NT2/D1 (cell line): ENCODE data around the gene TMEM131.

Experiments used
- DNase-seq: peaks from one replicate; pipeline ENCODE4 v3.0.0-alpha.2; 2011; ENCODE audit warnings: low read depth, low spot score
- H3K27me3 ChIP-seq: 2 replicates; pipeline ENCODE4 v1.6.0; 2011; ENCODE audit warnings: mild to moderate bottlenecking; ENCODE audit not compliant: insufficient read length, insufficient read depth
- H3K36me3 ChIP-seq: 2 replicates; pipeline ENCODE4 v1.6.1; 2011; ENCODE audit warnings: mild to moderate bottlenecking, low read length, mixed read lengths; ENCODE audit not compliant: insufficient read depth, insufficient read length
- H3K4me1 ChIP-seq: 2 replicates; pipeline ENCODE4 v1.5.1; 2011; ENCODE audit not compliant: insufficient read depth, insufficient read length
- H3K4me3 ChIP-seq: 2 replicates; pipeline ENCODE4 v1.5.1; 2011; ENCODE audit warnings: low read depth; ENCODE audit not compliant: insufficient read length
- H3K9ac ChIP-seq: 2 replicates; pipeline ENCODE4 v1.6.0; 2011; ENCODE audit warnings: low read depth; ENCODE audit not compliant: insufficient read length
- H3K9me3 ChIP-seq: 2 replicates; pipeline ENCODE4 v1.5.1; 2011; ENCODE audit warnings: mild to moderate bottlenecking, low read length; ENCODE audit not compliant: insufficient read depth
- SUZ12 ChIP-seq: IDR thresholded peaks from 2 replicates; pipeline ENCODE4 v1.6.1; 2011; ENCODE audit not compliant: insufficient read length, insufficient read depth; ENCODE audit errors: extremely low read depth
- YY1 ChIP-seq: IDR thresholded peaks from 2 replicates; pipeline ENCODE4 v1.6.1; 2011; ENCODE audit not compliant: insufficient read length, insufficient read depth
- ZNF274 ChIP-seq: IDR thresholded peaks from 2 replicates; pipeline ENCODE4 v1.6.1; 2011; ENCODE audit warnings: mild to moderate bottlenecking, low read depth, low read length

Gene TMEM131

DNA sequence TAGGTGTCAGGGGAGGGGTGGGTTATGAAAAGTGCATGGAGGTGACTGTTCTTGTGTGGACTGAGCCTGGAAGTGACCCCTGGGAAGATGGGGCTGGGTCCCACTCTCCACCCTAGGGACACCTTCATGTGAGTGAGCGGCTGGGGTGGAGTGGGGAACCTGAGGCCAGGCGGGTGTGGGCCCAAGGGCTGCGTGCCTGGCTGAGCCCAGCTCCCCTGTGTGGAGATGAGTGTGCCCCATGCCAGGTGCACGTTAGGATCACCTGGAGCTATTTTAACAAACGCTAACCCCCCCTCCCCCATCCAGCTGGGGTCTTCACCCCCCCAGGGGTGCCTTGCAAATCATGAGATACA lies 255.9 kb downstream of the TMEM131 start:
- no peak for TF ChIP-seq ZNF274
- Histone ChIP-seq H3K9ac (no peak overlapping the region), H3K4me1 (peaks cover 2% of the 10 kb centered on the region), H3K36me3 (no peaks in the 10 kb centered on the region), H3K27me3 (no peaks in the 10 kb centered on the region), H3K9me3 (no peaks in the 10 kb centered on the region), H3K4me3 (no peak overlapping the region)
- DNase-seq: no peak

DNA sequence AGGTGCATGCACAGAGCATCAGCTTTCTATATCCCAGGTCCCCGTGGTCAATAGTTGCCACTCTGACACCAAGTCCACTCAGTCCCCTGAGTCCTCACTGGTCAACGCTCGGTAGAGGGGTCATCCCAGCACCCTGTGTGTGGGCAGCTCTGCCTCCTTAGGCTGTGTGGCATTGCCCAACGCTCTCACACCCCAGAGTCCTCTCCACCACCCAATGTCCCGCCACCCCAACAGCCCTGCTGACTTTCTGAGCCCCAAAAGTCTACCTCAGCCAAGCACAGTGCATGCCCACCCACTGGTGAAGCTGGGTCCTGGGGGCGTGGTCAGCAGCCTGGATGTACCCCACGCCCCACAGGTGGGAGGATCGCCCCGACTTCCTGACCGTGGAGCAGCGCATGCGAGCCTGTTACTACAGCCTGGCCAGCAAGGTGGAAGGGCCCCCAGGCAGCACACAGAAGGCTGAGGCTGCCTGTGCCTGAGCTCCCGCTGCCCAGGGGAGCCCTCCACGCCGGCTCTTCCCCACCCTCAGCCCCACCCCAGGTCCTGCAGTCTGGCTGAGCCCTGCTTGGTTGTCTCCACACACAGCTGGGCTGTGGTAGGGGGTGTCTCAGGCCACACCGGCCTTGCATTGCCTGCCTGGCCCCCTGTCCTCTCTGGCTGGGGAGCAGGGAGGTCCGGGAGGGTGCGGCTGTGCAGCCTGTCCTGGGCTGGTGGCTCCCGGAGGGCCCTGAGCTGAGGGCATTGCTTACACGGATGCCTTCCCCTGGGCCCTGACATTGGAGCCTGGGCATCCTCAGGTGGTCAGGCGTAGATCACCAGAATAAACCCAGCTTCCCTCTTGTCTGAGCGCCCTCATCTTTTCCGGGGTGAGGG lies 256.5 kb downstream of the TMEM131 start:
- DNase-seq: no peak
- H3K4me1 ChIP-seq: peaks cover 2% of the 10 kb centered on the region
- H3K4me3 ChIP-seq: no peak overlapping the region
- TF ChIP-seq SUZ12 (no peak), YY1 (no peak)
- no peak overlapping the region for H3K9ac ChIP-seq
- H3K27me3 ChIP-seq: no peaks in the 10 kb centered on the region
- no peaks in the 10 kb centered on the region for H3K9me3 ChIP-seq
- no peaks in the 10 kb centered on the region for H3K36me3 ChIP-seq

DNA sequence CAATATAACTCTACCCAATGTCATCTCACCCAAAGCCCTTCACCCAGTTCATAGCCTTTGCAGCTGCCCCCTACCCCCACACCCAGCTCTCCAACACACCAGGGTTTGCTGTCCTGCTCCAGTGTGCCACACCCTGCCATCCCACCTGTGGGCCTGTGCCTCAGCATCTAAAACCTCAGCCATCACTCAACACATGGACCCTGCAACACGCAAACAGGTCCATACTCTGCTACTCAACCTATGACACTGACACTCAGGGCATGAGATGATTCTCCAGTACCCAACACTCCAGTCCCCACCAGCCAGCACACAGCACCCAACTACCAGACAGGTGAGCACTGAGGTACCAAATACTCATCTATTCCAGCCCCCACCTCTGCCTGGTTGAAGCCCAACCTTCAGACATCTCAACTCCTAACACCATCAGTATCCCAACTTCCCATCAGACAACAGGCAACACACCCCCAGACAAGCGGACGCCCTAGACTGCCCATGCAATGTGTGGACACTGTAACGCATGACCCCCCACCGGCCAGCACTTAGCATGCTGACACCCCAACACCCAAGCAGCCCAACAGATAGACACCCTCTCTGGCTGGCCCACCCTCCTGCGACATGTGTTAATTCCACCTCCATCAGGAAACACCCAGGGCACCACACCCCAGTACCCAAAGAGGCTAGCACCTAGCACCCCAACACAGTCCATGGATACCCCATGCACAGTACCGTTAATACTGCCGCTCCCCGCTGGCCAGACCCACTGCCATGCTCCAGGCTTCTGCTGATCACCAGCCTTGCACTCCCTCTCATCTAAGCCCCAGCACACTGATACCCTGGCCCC lies 257.3 kb downstream of the TMEM131 start:
- Histone ChIP-seq H3K4me3 (no peak overlapping the region), H3K9me3 (no peaks in the 10 kb centered on the region), H3K27me3 (no peaks in the 10 kb centered on the region), H3K36me3 (no peaks in the 10 kb centered on the region), H3K9ac (no peak overlapping the region), H3K4me1 (peaks cover 2% of the 10 kb centered on the region)
- DNase-seq: no peak
- no peak for TF ChIP-seq SUZ12
- TF ChIP-seq YY1: no peak
- TF ChIP-seq ZNF274: no peak

DNA sequence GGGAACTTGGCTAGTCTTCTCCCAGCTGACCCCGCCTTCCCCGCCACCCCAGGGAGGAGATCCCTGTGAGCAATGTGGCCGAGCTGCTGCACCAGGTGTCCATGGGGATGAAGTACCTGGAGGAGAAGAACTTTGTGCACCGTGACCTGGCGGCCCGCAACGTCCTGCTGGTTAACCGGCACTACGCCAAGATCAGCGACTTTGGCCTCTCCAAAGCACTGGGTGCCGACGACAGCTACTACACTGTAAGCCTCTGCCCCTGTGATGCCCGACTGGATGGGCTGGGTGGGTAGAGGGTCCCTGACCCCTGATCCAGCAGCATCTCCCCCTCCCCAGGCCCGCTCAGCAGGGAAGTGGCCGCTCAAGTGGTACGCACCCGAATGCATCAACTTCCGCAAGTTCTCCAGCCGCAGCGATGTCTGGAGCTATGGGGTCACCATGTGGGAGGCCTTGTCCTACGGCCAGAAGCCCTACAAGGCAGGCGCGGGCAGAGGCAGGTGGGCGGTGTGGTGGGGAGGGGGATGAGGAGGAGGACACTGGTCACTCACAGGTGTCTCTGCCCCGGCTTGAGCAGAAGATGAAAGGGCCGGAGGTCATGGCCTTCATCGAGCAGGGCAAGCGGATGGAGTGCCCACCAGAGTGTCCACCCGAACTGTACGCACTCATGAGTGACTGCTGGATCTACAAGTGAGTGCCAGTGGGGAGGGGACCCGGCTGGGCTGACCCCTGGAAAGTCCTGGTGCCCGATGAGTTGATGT lies 258.1 kb downstream of the TMEM131 start:
- H3K27me3 ChIP-seq: no peaks in the 10 kb centered on the region
- H3K9me3 ChIP-seq: no peaks in the 10 kb centered on the region
- H3K4me3 ChIP-seq: no peak overlapping the region
- no peak for DNase-seq
- no peak overlapping the region for H3K9ac ChIP-seq
- no peaks in the 10 kb centered on the region for H3K36me3 ChIP-seq
- TF ChIP-seq ZNF274 (no peak), YY1 (no peak), SUZ12 (no peak)
- peaks cover 2% of the 10 kb centered on the region for H3K4me1 ChIP-seq

DNA sequence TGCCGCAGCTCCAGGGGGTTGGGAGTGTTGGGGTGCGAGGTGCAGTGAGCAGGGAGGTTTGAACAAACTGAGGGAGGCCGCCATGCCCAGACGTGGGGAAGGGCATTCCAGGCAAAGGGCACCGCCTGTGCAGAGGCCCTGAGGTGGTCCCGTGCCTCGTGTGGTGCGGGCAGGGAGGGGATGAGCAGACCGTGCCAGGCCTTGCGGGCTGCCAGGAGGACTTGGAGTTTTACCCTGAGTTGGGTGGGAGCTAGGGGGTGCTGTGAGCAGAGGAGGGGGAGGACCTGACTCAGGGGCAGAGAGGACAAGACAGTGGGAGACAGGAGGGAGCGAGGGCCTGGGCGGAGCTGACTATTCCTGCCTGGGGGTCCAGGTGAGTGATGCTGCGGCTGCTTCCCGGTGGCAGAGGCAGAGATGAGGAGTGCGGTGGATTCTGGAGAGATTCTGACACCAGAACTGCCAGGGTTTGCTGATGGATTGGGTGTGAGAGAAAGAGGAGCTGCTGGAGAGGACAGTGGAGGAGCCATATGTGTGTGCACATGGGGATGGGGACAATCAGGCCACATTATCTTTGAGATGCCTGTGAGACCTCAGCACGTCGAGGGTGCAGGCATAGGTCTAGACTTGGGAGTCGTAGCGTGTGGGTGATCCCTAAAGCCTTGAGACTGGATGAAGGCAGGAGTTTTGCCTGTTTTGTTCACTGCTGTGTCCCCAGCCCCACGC lies 259.0 kb downstream of the TMEM131 start:
- TF ChIP-seq SUZ12 (no peak), ZNF274 (no peak), YY1 (no peak)
- no peak for DNase-seq
- Histone ChIP-seq H3K4me3 (no peak overlapping the region), H3K9ac (no peak overlapping the region), H3K9me3 (no peaks in the 10 kb centered on the region), H3K36me3 (no peaks in the 10 kb centered on the region), H3K4me1 (peaks cover 2% of the 10 kb centered on the region), H3K27me3 (no peaks in the 10 kb centered on the region)

DNA sequence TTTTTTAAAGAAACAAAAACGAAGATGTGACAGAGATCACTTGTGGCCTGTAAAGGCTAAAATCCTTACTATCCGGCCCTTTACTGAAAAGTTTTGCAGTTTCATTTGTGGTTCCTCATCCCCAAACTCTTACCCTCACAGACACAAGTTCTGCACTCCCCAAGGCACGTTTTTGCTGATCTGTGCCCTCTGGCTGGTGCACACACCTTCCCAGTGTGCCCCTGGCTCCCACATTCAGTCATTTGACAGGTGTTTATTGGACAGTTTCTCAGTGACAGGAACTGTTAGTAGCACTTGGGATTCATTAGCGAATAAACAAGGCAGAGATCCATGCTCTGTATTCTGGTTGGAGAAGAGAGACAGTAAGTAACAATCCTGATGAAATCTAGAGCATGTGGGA lies 259.6 kb downstream of the TMEM131 start:
- peaks cover 2% of the 10 kb centered on the region for H3K4me1 ChIP-seq
- no peak overlapping the region for H3K9ac ChIP-seq
- no peaks in the 10 kb centered on the region for H3K9me3 ChIP-seq
- H3K27me3 ChIP-seq: no peaks in the 10 kb centered on the region
- TF ChIP-seq SUZ12: no peak
- TF ChIP-seq YY1: no peak
- no peak for TF ChIP-seq ZNF274
- no peak for DNase-seq
- H3K4me3 ChIP-seq: no peak overlapping the region
- no peaks in the 10 kb centered on the region for H3K36me3 ChIP-seq

DNA sequence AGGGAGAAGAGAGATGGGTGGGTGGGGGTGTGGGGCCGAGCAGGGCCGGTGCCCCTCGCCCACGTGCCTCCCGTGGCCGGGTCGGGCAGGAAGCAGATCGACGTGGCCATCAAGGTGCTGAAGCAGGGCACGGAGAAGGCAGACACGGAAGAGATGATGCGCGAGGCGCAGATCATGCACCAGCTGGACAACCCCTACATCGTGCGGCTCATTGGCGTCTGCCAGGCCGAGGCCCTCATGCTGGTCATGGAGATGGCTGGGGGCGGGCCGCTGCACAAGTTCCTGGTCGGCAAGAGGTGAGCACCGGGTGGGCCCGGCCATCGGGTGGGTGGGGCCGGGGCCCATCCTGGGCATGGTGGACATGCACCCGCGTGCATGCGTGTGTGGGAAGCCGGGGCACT lies 260.6 kb downstream of the TMEM131 start:
- Histone ChIP-seq H3K27me3 (no peaks in the 10 kb centered on the region), H3K4me3 (no peak overlapping the region), H3K9me3 (peaks cover 4% of the 10 kb centered on the region), H3K9ac (no peak overlapping the region), H3K4me1 (no peaks in the 10 kb centered on the region), H3K36me3 (no peaks in the 10 kb centered on the region)
- no peak for DNase-seq
- TF ChIP-seq SUZ12: no peak
- TF ChIP-seq ZNF274: no peak
- TF ChIP-seq YY1: no peak
